ENCODE results near the gene SPRYD4.

DNA sequence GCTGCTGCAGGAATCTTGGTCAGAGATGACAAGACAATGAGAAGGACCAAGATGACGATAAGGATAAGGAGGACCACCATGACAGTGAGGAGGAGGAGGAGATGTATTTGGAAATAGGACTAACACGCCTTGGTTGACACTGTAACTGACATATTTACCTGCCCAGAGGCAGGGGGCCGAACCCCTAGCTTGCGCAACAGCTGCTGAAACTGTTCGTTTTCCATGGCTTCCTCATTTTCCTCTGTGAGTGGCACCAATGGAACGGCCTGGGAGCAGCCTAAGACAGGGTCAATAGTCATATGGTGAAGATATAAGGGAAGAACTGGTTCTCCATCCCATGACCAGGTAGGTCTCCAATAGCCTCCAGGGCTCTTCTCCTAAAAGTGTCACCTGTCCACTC lies 48.0 kb upstream of the SPRYD4 start:
- TF ChIP-seq EZH2 (IDR thresholded peaks at IDR 0.05; ENCODE audit: insufficient read depth, poor library complexity, severe bottlenecking) (no peak), EZH2phosphoT487 (IDR thresholded peaks at IDR 0.05; ENCODE audit: insufficient read depth, low read depth) (no peak)
